Measurements from ENCODE around the gene CDH9.
"Not testable (repeated sequence)": the region's sequence is repeated elsewhere in the genome, so short reads cannot be mapped to it uniquely, and the experiment has no call there.

The CDH9 gene

DNA sequence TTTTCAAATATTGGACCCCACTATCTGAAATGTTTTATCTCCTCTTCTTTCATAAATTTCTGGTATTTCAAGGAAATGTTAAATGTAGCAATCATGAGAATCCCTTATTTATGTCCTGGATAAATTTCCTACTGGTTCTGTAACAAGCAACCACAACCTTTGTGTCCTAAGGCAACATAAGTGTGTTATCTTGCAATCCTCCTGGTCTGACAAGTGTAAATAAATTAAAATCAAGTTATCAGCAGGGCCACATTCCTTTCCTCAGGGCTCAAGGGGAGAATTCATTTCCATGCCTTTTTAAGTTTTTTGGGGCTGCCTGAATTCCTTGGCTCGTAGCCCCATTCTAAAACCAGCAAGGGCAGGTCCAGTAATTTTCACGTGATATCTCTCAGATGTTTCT lies 83.2 kb downstream of the CDH9 start:
- DNase-seq (ENCODE audit: low spot score): no peak

DNA sequence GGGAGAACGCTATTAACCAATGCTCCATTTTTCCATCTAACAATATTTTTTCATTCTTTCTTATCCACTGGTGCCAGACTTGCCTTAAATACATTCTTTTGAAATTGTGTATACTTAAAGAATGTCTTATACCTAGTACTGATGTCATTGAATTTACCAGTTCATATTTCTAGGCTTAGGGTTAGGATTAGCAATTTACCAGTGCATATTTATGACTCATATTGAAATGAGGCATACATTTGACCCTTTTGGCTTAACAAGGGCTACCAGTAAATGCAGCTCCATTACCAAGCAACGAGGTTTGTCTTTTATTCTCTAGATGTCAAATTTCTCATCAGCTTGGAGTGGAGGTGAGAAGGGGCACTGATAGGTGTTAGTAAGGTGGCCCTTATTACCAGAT lies 89.5 kb downstream of the CDH9 start:
- DNase-seq (ENCODE audit: low spot score): no peak

DNA sequence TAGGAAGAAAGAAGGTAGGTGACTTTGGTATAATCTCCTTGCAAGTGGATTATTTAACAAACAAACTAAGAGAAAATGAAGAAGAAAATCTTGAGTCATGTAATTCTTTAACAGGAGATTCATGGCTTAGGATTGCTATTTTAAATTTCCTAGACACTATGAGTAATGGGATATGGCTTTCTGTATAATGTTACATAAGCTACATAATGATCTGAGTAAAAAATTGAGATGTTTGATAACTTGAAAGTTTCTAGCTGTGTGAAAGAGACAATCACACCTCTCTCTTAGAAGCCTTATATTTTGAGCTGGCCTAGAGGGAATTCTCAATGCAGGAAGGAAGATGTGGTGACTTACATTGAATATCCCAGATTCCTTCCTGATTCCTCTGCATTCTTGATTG lies 92.5 kb downstream of the CDH9 start:
- no peak for DNase-seq (ENCODE audit: low spot score)

DNA sequence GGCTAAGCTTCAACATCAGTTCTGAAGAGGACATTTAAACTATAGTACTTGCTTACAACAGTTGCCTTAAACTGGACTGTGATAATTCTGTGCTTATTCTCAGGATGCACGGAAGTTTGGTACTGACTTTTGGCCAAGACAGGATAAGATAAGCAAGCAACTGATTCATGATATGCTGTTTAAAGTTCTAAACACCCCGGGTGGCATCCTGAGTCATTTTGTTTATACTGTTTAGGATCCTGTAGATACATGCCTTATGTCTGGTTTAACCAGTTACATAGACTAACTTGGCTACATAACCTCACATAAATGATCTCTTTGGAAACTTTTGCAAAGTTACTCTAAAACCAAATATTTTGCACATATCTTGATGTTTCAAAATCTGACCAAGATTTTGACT lies 95.9 kb downstream of the CDH9 start:
- no peak for DNase-seq (ENCODE audit: low spot score)

DNA sequence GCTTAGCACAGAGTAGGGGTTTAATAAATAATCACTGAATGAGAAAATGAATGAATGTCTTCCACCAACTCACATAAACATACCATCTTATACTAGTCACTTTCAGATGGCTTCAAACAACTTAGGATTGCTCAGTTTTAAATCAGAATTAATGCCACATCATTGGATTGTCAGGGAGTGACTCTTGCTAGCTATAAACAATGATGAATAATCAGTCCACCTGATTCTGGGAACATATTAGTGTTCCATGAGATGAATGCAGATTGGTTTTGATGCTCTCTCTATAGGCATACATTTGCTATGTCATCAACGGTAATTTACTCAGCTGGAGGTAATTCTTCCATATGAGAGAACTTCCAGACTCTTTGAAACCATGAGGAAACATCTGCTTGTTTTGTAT lies 97.4 kb downstream of the CDH9 start:
- no peak for DNase-seq (ENCODE audit: low spot score)

DNA sequence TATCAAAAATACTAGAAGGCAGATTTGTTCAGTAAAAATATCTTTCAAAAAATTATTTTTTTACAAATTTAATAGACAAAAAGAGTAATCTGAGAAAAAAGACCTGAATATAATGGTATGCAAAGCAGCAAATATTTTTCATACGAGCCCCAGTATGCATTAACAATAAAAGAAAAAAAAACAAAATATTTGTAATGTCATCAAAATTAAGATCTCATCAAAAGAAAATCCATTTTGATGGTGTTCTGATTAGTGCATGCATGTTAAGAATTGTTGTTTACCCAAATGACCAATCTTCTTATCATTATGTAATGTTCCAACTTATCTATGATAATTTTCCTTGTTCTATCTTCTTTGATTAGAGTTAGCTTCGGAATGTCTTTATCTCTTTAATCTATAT lies 106.1 kb downstream of the CDH9 start:
- DNase-seq (ENCODE audit: low spot score): no peak

DNA sequence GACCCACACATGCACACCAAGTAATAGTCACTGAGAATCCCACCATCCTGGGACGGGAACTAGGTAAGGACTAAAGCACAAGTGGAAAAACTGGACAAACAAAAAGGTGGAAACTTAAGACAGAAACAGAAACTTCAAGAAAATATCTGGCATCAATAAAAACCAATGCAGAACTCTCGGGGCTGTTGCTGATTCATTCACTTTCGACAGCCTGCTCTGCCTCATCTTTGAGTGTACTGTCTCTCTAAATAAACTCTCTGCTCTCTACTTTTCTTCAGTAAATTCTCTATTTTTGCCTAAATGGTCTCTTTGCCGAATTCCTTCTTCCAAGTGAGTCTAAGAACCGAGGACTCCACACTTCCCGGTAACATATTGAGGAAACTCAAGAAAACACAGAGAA lies 116.9 kb downstream of the CDH9 start:
- DNase-seq (ENCODE audit: low spot score): no peak

DNA sequence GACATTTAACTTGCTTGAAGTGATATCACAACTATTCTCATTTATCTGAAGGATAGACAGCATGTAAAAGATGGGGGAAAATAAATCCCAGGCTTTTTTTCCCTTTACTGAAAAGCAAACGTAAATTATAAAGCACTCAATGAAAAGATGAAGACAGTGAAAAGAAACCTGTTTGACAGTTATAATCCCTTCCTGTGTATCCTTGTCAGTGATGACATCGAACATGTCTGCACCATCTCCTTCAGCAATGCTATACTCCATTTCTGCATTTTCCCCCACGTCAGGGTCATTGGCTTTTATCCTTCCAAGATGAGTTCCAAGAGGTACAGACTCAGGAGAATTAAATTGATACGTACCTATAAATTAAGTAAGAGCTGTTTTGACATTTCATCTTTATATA lies 134.9 kb downstream of the CDH9 start:
- no peak for DNase-seq (ENCODE audit: low spot score)

DNA sequence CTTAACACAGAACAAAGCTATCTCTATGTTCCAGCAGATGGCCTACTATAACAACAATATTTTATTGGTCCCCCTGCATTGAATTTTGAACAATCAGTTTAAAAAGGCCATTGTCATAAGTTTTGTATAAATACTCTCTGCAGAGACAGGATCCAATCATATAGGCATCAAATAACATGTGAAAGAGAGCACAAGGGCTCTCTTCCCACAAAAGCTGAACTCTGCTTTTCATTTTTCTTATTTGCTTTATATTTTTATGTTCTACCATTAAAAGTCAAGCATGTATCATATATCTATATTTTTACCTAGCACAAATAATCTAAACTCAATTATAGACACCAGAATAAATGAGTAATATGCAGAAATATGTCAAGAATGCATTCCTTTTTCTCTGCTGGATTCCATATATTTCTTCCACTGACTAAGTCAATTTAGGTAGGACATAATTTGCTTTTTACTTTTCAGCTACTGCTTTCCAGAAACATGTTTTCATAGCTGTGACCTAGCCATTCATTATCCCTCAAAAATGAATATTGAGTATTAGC lies 143.6 kb downstream of the CDH9 start:
- no peak for DNase-seq (ENCODE audit: low spot score)

DNA sequence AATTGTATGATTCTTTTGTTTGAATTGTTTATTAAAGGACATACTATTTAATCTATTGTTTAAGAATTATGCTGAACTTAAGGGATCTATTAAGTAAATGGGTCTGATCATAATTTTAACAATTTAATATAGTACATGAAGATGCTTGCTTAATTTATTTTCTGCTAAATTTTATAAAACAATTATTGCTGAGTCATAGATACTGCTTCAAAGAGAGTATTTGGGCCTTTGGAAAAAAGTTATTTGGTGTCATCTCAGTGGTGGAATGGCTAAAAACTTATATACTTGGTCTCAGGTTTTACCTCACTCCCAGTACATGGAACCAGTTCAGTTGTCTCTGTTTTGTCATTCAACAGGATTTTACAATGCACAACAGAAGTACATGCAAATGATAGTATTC lies 145.3 kb downstream of the CDH9 start:
- DNase-seq (ENCODE audit: low spot score): no peak

DNA sequence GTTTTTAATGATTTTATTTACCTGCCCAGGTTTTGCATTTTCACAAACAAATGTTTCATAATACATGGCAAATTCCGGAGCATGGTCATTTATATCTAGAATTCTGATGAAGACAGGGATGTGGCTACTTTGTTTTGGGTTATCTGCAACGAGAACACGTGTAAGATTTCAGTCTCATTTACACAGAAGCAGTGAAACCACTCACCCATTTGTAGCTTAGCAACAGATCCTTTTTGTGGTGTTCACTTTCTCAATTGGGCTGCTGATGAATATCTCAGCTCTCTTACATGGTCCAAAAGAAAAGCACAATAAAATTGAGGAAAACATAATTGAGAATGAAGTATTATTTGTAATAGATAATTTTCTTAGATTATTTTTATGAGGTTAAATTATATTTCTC lies 148.6 kb downstream of the CDH9 start:
- no peak for DNase-seq (ENCODE audit: low spot score)

DNA sequence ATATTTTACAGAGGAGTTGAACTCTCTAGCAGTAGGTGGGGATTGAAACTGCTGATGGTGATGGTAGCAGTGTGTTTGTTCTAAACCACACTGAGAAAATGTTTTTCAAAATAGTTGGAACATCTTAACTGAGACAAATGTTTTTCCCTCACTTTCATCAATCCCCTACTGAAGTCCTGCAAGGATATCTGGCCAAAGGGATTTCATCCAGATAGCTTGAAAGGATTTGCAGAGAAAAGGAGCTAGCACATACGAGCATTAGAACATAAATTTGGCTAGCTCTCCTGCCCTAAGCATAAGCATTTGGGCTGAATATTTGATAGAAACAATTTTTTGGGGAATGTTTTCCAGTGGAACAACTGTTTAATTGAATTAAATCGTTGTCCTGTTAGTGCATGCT lies 153.9 kb downstream of the CDH9 start:
- no peak for DNase-seq (ENCODE audit: low spot score)

DNA sequence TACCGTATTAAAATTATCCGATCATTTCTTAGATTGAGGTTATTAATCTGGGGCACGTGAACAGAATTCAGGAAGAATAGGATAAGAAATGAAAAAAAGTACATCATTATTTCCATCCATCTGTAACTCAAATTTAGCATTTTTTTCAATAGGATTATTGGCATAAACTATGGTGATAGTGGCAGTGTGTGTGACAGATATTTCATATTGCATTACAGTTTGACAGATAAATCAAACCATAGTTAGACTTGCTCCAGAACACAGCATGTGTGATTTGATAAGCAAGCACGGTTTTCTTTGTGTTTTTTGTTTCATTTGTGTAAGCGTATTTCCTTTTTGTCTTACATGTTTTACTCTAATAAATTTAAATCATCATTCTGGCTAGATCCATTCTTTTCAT lies 155.0 kb downstream of the CDH9 start:
- DNase-seq (ENCODE audit: low spot score): no peak

DNA sequence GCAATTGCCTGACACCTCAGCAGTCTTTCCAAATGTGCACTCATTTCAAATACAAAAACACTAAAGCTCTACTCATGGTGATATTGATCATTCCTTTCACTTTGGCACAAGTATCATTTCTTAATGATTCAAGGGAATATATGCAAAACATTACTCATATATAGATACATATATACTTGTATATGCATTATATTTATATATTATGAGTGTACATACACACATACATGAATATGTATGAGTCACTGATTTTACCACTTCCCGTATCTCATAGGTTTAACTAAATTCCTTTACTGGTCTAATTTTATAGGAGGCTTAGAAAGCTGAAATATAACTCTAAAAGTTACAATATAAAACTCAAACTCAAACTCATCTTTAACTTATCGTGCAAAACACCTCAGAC lies 156.5 kb downstream of the CDH9 start:
- no peak for DNase-seq (ENCODE audit: low spot score)

DNA sequence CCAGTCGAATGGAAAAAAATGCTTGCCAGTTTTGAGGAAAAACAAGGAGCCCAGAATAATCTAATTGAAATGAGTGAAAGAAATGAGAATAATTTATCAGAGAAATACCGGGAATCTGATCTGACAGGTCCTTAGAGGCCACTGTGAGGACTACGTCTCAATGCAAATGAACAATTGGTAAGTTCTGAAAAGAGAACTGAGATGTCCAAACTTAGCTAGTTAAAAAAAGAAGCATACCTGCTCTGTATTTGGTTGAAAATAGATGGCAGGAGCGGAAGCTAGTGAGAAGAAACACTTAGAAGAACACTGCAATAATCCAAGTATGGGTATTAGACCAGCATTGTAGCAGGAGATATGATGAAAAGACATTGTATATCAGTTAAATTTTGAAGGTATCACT lies 161.2 kb downstream of the CDH9 start:
- DNase-seq (ENCODE audit: low spot score): no peak

DNA sequence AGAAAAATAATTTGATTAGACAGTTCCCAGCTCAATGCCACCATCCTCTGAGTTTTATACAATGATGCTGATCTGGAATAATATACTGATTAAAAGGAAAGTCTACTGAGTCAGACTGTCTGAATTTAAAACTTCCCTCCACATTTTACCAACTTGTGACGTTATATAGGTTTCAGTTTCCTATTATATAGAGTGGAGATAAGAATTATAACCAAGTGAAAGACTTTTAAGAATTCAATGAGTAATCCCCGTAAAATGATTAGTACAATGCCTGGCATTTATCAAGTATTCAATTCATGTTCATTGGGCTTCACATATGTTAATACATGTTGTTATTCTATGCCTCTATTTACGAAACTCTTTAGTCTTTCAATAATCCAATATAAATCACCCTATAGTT lies 166.0 kb downstream of the CDH9 start:
- no peak for DNase-seq (ENCODE audit: low spot score)

DNA sequence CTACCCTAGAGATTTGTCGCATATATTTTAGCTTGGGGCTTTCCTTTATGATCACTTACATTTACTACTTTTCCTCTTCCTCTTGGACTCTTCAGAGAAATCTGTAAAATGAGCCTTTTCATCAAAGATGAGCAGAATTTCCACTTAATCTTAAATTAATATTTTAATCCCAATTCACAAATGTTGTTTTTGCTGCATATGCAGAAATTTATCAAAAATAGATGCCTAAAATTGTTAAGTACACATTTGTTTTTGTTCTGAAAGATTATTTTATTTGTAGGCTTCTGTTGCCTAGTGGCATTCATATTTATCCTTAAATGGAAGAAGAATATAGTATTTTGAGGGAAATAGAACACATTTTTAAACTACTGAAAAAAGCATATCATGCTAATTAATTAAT lies 168.6 kb downstream of the CDH9 start:
- no peak for DNase-seq (ENCODE audit: low spot score)

DNA sequence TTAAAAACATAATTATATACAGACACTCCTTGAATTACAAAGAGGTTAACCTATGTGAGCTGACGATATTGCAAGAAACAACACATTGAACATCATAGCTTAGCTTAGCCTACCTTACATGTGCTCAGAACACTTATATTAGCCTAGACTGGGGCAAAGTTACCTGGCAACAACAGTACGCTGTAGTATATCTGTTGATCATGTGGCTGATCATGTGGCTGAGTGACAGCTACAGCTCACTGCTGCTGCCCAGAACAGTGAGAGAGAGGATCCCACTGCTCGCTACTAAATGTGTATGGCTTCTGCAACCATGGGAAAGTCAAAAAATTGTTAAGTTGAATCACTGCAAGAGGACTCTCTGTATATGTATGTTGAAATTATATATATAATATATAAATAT lies 169.9 kb downstream of the CDH9 start:
- DNase-seq (ENCODE audit: low spot score): no peak

DNA sequence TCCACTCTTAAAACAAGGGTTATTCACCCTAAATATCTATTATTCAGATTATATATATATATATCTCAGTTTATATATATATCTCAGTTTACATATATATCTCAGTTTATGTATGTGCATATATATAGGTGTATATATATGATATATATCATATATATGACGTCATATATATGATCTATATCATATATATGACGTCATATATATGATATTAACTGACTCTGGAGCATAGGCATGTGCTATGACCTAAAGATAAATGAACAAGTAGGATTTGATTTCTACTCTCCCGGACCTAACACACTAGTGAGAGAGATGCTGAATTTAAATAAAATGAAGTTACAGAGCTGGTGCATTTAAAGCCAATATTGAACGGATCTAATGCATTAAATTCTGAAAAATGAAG lies 174.3 kb downstream of the CDH9 start:
- no peak for DNase-seq (ENCODE audit: low spot score)

DNA sequence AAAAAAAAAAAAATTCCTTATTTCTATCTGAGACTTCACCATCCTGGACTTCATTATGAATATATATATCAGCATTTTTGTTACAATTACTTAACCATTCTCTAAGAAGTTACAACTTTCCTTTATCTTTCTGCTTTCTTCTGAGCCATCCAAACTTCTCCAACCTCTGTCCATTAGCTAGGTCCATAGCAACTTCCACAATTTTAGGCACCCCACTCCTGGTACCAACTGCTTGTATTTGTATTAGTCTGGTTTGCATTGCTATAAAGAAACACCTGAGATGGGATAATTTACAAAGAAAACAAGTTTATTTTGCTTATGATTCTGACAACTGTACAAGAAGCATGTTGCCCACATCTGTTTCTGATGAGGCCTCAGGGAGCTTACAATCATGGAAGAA lies 182.1 kb downstream of the CDH9 start:
- DNase-seq (ENCODE audit: low spot score): no peak

DNA sequence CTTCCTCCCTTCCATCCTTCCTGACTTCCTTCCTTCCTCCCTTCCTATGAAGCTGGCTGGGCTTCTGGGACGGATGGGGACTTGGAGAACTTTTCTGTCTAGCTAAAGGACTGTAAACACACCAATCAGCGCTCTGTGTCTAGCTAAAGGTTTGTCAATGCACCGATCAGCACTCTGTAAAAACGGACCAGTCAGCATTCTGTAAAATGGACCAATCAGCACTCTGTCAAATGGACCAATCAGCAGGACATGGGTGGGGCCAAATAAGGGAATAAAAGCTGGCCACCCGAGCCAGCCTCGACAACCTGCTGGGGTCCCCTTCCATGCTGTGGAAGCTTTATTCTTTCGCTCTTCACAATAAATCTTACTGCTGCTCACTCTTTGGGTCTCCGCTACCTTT lies 185.9 kb downstream of the CDH9 start:
- DNase-seq (ENCODE audit: low spot score): not testable (repeated sequence)

DNA sequence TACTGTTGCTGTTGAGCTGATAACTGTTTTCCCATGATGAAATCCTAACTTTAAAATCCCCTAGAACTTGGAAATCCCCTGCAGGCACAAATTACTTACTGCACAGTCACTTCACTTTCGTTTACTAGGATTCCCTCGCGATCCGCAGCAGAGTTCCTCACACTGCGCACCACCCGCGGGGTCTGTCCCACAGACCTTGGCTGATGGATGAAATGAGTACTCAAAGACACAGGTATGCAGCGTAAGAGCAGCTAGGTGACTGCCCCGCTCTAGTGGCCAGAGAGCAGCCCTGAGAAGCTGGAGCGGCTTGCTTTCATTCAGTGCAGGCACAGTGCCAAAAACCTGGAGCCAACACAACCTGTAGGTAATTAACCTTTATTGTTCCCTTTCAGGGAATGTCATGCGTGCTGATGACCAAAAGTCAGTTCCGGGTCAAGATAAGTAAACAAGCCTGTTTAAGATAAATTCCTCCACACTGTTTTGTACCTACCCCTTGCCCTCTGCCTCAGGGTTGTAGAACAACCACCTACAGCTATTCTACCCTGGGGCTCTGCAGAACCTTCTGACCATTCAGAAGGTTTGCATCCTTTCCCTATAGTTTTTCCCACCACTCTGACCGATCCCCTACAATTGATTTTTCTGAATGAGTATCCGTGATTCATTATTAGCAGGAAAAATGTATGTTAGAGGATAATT lies 191.2 kb downstream of the CDH9 start:
- DNase-seq (ENCODE audit: low spot score): no peak

DNA sequence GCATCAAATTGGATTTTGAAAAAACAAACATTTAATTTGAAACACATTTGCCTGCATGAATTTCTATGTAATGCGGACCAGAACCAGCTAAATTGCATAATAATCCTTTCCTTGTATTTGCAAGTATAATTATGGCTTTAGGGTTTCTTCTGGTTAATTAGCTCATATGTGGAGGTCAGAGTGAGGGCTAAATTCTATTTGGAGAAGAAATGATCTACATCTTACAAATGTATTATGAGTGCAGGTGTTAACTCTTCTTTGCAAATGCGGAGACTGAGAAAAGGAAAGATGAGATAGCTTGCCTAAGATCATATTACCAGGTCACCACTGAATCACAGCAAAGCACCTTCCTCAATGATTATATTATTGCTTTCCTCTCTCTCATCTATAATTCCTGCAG lies 194.7 kb downstream of the CDH9 start:
- no peak for DNase-seq (ENCODE audit: low spot score)

DNA sequence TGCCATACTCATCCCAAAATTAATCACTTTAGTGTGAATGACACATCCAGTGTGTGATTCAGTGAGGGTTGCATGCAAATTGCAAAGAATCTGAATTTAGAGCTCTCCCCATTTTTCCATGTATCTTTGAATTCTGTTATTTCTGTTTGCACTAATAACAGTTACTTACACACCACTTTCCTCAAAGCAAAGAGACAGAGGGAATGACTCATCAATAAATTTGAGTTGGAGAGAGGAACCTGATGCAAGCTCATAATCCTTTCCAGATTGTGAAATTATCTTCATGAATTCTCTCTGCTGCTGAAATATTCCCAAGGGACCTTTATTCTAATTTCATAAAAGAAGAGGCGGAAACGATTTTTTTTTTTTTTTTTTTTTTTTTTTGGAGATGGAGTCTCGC lies 204.8 kb downstream of the CDH9 start:
- no peak for DNase-seq (ENCODE audit: low spot score)
